SHP77 (cell line): Measurements from ENCODE around the gene CD3E.
"Not testable (repeated sequence)": the region's sequence is repeated elsewhere in the genome, so short reads cannot be mapped to it uniquely, and the experiment has no call there.

Source experiments
- DNase-seq, 2 experiments: peaks; one replicate each; lab custom pipeline; 2025; lab: John Stamatoyannopoulos, UW

The CD3E gene

GRCh38 chr11:118291477-118292135 lies 12.9 kb upstream of the CD3E start:
- no peak for DNase-seq

GRCh38 chr11:118294053-118294452 lies 10.5 kb upstream of the CD3E start:
- no peak for DNase-seq

- no peak for DNase-seq
Measured at GRCh38 chr11:118295199-118295598, 9.3 kb upstream of the CD3E start.

DNA sequence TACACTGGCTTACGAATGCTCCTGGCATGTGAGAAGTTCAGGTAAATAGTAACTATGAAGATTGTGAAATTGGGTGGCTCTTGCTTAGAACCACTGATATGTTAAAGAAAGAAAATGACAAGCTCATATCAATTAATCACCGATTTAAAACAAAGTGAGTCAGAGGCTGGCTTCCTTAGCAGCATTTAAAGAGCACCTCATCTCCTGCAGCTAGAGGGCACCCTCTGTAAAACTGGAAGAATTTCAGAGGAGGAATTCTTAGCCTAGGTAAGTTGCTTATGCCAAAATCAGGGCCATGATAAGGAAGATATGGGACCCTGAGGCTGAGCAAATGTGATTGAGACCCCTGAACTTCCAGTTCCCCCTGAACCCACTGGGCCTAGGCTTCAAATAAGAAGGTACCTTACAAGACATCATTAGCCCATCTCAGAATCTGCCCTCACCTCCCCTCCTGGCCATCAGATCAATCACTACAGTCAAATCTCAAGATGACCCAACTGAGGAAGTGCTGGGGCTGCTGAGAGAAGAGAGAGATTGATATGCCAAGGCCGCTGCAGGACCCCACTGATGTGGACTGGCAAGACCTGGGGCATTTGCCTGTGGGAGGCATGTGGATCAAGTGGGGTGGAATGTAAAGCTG lies 8.6 kb upstream of the CD3E start:
- DNase-seq = no peak

GRCh38 chr11:118301600-118302195 lies 2.8 kb upstream of the CD3E start:
- no peak for DNase-seq

GRCh38 chr11:118304227-118304567 lies 333 bp upstream of the CD3E start:
- no peak for DNase-seq

GRCh38 chr11:118305726-118306125 lies 1.2 kb downstream of the CD3E start:
- DNase-seq = no peak

DNA sequence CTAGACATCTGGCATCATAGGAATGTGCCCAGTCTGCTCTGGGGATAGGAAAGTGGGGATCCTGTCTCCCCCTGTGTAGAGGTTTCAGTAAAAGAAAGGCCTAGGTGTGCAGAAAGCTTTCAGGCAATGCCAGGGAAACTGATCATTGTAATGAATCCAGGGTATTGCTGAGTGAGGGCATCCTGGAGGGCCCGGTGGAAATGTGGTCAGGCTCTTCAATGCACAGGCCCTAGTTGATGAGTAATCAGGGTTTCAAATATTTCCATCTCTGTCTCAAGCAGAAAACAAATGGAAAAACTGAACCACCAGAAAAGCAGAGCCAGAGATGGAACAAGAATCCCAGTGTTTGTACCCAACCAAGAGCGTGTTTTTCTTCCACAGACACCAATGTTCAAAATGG lies 2.0 kb downstream of the CD3E start:
- no peak for DNase-seq

DNA sequence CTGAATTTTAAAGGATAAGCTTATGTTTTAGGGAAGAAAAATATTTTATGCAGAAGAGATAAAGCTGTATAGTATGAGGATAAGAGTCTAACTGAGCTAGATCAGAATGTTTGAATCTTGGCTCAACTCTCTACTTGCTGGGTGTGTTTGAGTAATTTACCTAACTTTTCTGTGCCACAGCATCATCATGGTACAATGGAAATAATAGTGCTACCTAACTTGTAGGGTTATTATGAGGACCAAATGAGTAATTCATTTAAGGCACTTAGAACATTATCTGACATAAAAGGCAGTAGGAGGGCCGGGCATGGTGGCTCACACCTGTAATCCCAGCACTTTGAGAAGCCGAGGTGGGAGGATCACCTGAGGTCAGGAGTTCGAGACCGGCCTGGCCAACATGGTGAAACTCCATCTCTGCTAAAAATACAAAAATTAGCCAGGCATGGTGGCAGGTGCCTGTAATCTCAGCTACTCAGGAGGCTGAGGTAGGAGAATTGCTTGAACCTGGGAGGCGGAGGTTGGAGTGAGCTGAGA lies 4.5 kb downstream of the CD3E start:
- DNase-seq = not testable (repeated sequence)

GRCh38 chr11:118310271-118310670 lies 5.7 kb downstream of the CD3E start:
- no peak for DNase-seq

DNA sequence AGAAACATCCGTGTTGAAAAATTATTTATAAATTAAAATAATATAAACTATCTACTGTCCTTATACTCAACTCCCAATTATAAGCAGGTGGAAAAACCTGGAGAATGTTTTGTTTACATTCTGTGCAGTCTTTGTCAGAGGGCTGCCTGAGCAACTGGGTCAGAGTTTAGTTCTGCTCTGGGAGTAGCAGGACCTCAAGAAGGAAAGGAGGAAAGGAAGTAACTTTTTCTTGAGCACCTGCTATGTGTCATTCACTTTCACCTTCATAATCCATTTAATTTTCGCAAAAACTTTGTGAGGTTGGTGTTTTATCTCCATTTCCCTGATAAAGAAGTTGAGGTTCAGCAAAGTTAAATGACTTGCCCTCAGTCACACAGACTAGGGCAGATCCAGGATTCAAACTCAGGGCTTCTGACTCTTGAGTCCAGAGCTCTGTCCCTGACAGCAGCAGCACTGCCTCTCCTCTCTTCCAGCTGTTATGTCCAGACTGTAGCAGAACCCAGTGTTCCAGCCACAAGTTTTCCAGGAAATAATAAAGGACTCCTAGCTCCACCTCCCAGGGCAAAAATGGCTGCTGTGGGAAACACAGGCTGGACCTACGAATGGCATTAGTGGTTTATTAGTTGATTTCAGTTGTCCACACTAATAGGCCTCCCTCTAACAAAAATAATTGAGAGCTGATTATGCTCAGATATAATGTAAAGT lies 6.4 kb downstream of the CD3E start:
- DNase-seq = no peak

DNA sequence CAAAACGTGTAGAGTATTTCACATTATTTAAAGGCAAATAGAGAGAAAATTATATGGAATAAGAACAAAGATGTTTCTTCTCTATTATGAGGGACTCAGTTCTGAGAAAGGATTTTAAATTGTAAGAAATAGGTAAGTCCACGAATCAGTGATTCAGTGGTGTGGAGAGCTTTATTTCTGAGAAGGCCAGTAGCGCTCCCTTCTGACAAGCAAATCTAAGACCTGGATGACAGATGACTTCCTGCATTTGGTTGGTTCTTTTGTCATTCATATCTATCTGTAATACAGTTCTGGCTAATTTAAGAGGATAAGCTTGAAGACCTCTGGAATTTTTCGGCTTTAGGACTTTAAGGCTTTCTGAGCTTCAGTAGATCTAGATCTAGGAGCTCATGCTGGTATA lies 7.0 kb downstream of the CD3E start:
- no peak for DNase-seq

GRCh38 chr11:118312328-118312727 lies 7.8 kb downstream of the CD3E start:
- DNase-seq = no peak

- DNase-seq = no peak
Measured at GRCh38 chr11:118313242-118313641, 8.7 kb downstream of the CD3E start.

DNA sequence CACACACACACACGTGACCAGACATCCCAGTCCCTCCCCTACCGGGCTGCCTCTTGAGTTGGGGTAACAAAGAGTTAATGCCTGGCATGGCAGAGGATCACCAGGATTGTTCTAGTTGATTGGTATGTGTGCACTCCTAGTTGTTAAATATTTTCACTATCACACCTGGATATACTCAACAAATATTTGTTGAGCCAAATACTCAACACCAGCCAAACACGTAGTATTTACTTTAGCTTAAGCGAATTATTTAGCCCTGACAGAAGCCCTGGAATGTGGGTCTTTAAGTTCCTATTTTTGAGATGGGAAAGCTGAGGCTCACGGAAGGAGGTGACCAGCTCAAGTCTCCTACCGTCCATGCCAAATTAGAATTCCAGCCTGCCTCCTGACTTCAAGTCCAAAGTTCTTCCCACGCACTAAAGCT lies 10.5 kb downstream of the CD3E start:
- DNase-seq = no peak

GRCh38 chr11:118318124-118318523 lies 13.6 kb downstream of the CD3E start:
- DNase-seq = no peak

- DNase-seq = no peak
Measured at GRCh38 chr11:118318581-118319336, 14.2 kb downstream of the CD3E start.

DNA sequence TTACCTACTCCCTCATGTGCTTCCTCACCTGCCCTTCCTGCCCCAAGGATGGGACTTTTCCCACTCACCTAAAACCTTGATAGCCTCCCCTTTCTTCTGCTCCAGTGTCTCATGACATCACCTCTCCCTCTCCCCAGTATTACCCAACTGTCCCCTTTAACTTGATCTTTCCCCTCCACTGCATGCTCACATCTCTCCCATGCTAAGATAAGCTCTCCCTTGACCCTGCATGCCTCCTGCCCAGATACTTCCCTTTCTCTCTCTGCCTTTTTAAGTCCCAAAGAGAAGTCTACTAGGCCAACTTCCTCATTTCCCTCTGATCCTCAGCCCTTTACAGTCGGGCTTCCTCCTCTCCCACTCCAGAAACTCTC lies 14.8 kb downstream of the CD3E start:
- no peak for DNase-seq

DNA sequence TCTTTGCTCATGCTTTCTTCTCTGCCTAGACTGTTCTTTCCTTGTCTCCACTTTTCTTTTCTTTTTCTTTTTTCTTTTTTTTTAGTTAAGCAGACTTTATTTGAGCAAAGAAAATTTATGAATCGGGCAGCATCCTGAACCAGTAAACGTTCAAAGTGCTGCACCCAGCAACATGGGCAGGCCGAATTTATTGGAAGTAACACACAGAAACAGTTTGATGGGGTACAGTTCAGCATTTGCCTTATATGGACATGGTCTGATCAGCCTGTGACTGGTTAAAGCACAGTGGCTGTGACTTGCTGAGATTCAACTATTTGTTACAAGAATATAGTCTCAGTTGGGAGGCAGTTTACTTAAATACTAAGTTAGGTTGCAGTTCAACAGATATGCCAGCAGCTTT lies 16.0 kb downstream of the CD3E start:
- DNase-seq = no peak

- no peak for DNase-seq
Measured at GRCh38 chr11:118321386-118322082, 17.0 kb downstream of the CD3E start.

GRCh38 chr11:118322721-118323120 lies 18.2 kb downstream of the CD3E start:
- no peak for DNase-seq

GRCh38 chr11:118325283-118325682 lies 20.8 kb downstream of the CD3E start:
- no peak for DNase-seq
